Gastroesophageal sphincter (tissue), 4 donors: Measurements from ENCODE around the gene TMEM74B. TPM values are rescaled to one million over a fixed set of nuclear protein-coding genes. Genes with fewer than 3 reads are reported as not detected.
A peak's percentile ranks its signal among the peaks of the same experiment; 100 is the strongest.

Experiments
- ATAC-seq: fragments of 150-250 bp; one replicate; pipeline ENCODE4 v1.9.1; 2016; ENCODE audit warnings: mild to moderate bottlenecking, moderate library complexity
- H3K27ac ChIP-seq, 4 donors: fragments of 200-600 bp; sonication (generic) in 3 of 4; 1 replicate in 3 of 4; 2 replicates in 1 of 4; pipeline ENCODE4 v1.5.1; 2016 to 2019
- H3K27me3 ChIP-seq: fragments of 200-600 bp; sonication (generic); one replicate; pipeline ENCODE4 v1.5.1; 2019
- H3K36me3 ChIP-seq, 2 donors: fragments of 200-600 bp; sonication (generic); one replicate each; pipeline ENCODE4 v1.5.1; 2019; ENCODE audit warnings: control low read depth in 1 of 2
- H3K4me1 ChIP-seq, 3 donors: fragments of 200-600 bp; sonication (generic); 1 replicate in 2 of 3; 2 replicates in 1 of 3; pipeline ENCODE4 v1.5.1; 2016 to 2019; ENCODE audit warnings: control low read depth in 2 of 3
- H3K4me3 ChIP-seq, 2 donors: fragments of 200-600 bp; sonication (generic); one replicate each; pipeline ENCODE4 v1.5.1; 2019; ENCODE audit warnings: mild to moderate bottlenecking in 1 of 2, moderate library complexity in 1 of 2
- H3K9me3 ChIP-seq, 3 donors: fragments of 200-600 bp; sonication (generic); one replicate each; pipeline ENCODE4 v1.5.1; 2017 to 2019; ENCODE audit warnings: control low read depth in 2 of 3
- EP300 ChIP-seq: sonication (generic); formaldehyde crosslinking; IDR thresholded peaks from one replicate; pipeline ENCODE4 v1.6.1; 2017; ENCODE audit warnings: antibody characterized with exemption, mild to moderate bottlenecking
- POLR2A ChIP-seq, 2 donors: fragments of 450-650 bp; IDR thresholded peaks; one replicate each; pipeline ENCODE4 v1.6.1; 2017; ENCODE audit warnings: antibody characterized with exemption in 2 of 2, mild to moderate bottlenecking in 2 of 2, moderate library complexity in 1 of 2
- POLR2AphosphoS5 ChIP-seq: sonication (generic); formaldehyde crosslinking; IDR thresholded peaks from one replicate; pipeline ENCODE4 v1.6.1; 2017; ENCODE audit warnings: antibody characterized with exemption
- WGBS, 2 donors: methylation state at CpG; one replicate each; pipeline ENCODE4 v1.1.5; 2018; ENCODE audit warnings: low coverage in 1 of 2; 5-methylcytosine and 5-hydroxymethylcytosine counted together
- total RNA-seq, 4 donors: library from RNA; depleted of rRNA; stranded (reverse); fragments of >200 nt; gene quantifications; one replicate each; pipeline ENCODE4 v1.1.0, GENCODE V29; 2016
- TF ChIP-seq, protein P1 (sequence below), 4 experiments: fragments of 200-600 bp in 2 of 4; fragments of 450-650 bp in 2 of 4; sonication (generic) in 1 of 4; IDR thresholded peaks; one replicate each; pipeline ENCODE4 v1.5.1; 2017 to 2019; ENCODE audit warnings: antibody characterized with exemption in 4 of 4, mild to moderate bottlenecking in 2 of 4, moderate library complexity in 2 of 4

The TMEM74B gene
- total RNA-seq, 4 donors from 2014 or later = 1.5 to 1.8 TPM; not detected in 2

- ATAC-seq = no peak
- 7% methylated on average over 11 of the region's 20 CpGs; no CpG with 5 or more reads in 1 of the 2 donors for WGBS, 2 donors
These were observed 1.1 kb upstream of the TMEM74B start for GRCh38 chr20:1185790-1186334.

GRCh38 chr20:1185316-1185741 lies 548 bp upstream of the TMEM74B start:
- peaks cover 0 to 7% of the 10 kb centered on the region in 2 donors for H3K36me3 ChIP-seq
- ATAC-seq = no peak
- peak overlapping the region in 1 of 2 donors; percentile 54 for H3K4me3 ChIP-seq
- peaks cover 38% of the 10 kb centered on the region for H3K27me3 ChIP-seq
- H3K4me1 ChIP-seq = peaks cover 0 to 18% (median 10%) of the 10 kb centered on the region in 3 donors
- no CpG with 5 or more reads among the region's 54 CpGs for WGBS, 2 donors
- TF ChIP-seq POLR2A (IDR thresholded peaks at IDR 0.05) (no peak), POLR2AphosphoS5 (no peak), EP300 (no peak)
- TF ChIP-seq, protein P1, sequence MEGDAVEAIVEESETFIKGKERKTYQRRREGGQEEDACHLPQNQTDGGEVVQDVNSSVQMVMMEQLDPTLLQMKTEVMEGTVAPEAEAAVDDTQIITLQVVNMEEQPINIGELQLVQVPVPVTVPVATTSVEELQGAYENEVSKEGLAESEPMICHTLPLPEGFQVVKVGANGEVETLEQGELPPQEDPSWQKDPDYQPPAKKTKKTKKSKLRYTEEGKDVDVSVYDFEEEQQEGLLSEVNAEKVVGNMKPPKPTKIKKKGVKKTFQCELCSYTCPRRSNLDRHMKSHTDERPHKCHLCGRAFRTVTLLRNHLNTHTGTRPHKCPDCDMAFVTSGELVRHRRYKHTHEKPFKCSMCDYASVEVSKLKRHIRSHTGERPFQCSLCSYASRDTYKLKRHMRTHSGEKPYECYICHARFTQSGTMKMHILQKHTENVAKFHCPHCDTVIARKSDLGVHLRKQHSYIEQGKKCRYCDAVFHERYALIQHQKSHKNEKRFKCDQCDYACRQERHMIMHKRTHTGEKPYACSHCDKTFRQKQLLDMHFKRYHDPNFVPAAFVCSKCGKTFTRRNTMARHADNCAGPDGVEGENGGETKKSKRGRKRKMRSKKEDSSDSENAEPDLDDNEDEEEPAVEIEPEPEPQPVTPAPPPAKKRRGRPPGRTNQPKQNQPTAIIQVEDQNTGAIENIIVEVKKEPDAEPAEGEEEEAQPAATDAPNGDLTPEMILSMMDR (IDR thresholded peaks at IDR 0.05) = no peak
- H3K27ac ChIP-seq = peak overlapping the region in 1 of 4 donors; percentile 51
- H3K9me3 ChIP-seq = no peaks in the 10 kb centered on the region

More at GRCh38 chr20:1185790-1186334, 1.1 kb upstream of the TMEM74B start:
- H3K9me3 ChIP-seq = no peaks in the 10 kb centered on the region
- TF ChIP-seq EP300 (no peak), POLR2AphosphoS5 (no peak)
- TF ChIP-seq, protein P1 (IDR thresholded peaks at IDR 0.05) = peak in 2 of 4 experiments; percentile 16 to 46
- H3K27me3 ChIP-seq = peaks cover 38% of the 10 kb centered on the region
- peak overlapping the region in 1 of 4 donors; percentile 51 for H3K27ac ChIP-seq
- peak overlapping the region in 1 of 2 donors; percentile 54 for H3K4me3 ChIP-seq
- H3K36me3 ChIP-seq = peaks cover 0 to 5% of the 10 kb centered on the region in 2 donors
- peaks cover 0 to 18% (median 10%) of the 10 kb centered on the region in 3 donors for H3K4me1 ChIP-seq

DNA sequence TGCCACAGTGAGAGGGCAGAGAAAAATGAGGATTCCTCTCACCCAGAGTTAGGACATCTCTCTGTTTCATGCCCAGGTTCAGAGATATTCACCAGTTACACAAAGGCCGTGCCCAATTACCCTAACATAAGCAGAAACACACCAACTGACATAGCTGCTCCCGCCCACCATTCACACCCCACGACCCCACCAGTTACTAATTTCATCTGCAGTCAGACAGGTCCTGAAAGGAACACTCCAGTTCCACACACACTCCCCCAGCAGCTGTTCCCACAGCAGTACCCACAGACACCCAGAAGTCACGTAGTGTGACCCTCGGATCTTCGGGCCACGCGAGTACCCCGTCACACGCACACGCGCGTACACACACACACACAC lies 532 bp downstream of the TMEM74B start:
- peak overlapping the region in 1 of 2 donors; percentile 54 for H3K4me3 ChIP-seq
- H3K27ac ChIP-seq = no peak overlapping the region
- peaks cover 0 to 7% of the 10 kb centered on the region in 2 donors for H3K36me3 ChIP-seq
- H3K27me3 ChIP-seq = peaks cover 38% of the 10 kb centered on the region
- peaks cover 0 to 18% (median 10%) of the 10 kb centered on the region in 3 donors for H3K4me1 ChIP-seq
- no peak for ATAC-seq
- WGBS, 2 donors = 10 to 21% methylated on average over 2 to 3 of the region's 13 CpGs
- TF ChIP-seq EP300 (no peak), POLR2AphosphoS5 (no peak), POLR2A (IDR thresholded peaks at IDR 0.05) (no peak)
- TF ChIP-seq, protein P1 (IDR thresholded peaks at IDR 0.05) = no peak
- H3K9me3 ChIP-seq = no peaks in the 10 kb centered on the region

- TF ChIP-seq, protein P1 (IDR thresholded peaks at IDR 0.05) = no peak
- TF ChIP-seq POLR2A (IDR thresholded peaks at IDR 0.05) (no peak), EP300 (no peak), POLR2AphosphoS5 (no peak)
- H3K4me3 ChIP-seq = no peak overlapping the region
- 55 to 73% methylated on average over 3 to 5 of the region's 6 CpGs for WGBS, 2 donors
- peaks cover 38% of the 10 kb centered on the region for H3K27me3 ChIP-seq
- H3K4me1 ChIP-seq = peaks cover 0 to 18% (median 10%) of the 10 kb centered on the region in 3 donors
- H3K36me3 ChIP-seq = peaks cover 0 to 12% of the 10 kb centered on the region in 2 donors
- no peak overlapping the region for H3K27ac ChIP-seq
- no peak for ATAC-seq
- H3K9me3 ChIP-seq = no peaks in the 10 kb centered on the region
These were observed 1.6 kb downstream of the TMEM74B start for GRCh38 chr20:1183153-1183552.

GRCh38 chr20:1182106-1182505 lies 2.7 kb downstream of the TMEM74B start:
- H3K27ac ChIP-seq = no peak overlapping the region
- peaks cover 0 to 22% of the 10 kb centered on the region in 2 donors for H3K36me3 ChIP-seq
- 20 to 49% methylated on average over 1 to 4 of the region's 4 CpGs for WGBS, 2 donors
- no peak overlapping the region for H3K4me3 ChIP-seq
- H3K9me3 ChIP-seq = no peaks in the 10 kb centered on the region
- no peak for ATAC-seq
- TF ChIP-seq EP300 (no peak), POLR2AphosphoS5 (no peak), POLR2A (IDR thresholded peaks at IDR 0.05) (no peak)
- TF ChIP-seq, protein P1 (IDR thresholded peaks at IDR 0.05) = no peak
- peaks cover 0 to 18% (median 10%) of the 10 kb centered on the region in 3 donors for H3K4me1 ChIP-seq
- H3K27me3 ChIP-seq = peaks cover 38% of the 10 kb centered on the region
